GM21825 (cell line): ENCODE data around the gene DHCR7.

Source experiments
- ATAC-seq: cut with Tn5 transposase; IDR thresholded peaks from one replicate; pipeline ENCODE4 v1.9.1; 2021; ENCODE audit warnings: mild to moderate bottlenecking, moderate library complexity; ENCODE audit not compliant: unreplicated experiment

Gene DHCR7

GRCh38 chr11:71459076-71459766 is 11.0 kb upstream of the DHCR7 start:
- ATAC-seq: no peak

- ATAC-seq: no peak
Observed at GRCh38 chr11:71458146-71459070, 10.2 kb upstream of the DHCR7 start.

GRCh38 chr11:71456831-71457230 is 8.6 kb upstream of the DHCR7 start:
- no peak for ATAC-seq

DNA sequence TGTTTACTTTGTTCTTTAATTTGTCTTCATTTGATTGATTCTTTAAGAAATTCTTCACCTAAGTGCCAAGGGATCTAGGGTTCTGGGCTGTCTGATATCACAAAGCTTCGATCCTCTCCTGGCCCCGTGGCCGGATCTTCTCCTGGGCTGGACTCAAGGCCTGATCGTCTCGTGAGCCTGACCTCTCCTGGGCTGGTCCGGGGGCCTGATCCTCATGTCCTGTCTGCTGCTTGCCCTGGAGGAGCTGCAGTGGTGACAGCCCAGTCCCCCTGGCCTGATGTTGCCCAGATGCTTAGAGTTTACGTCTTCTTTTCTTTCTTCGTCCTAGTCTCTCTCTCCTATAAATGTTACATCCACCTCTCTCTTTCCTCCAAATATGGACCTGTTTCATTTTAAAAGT is 8.1 kb upstream of the DHCR7 start:
- no peak for ATAC-seq

DNA sequence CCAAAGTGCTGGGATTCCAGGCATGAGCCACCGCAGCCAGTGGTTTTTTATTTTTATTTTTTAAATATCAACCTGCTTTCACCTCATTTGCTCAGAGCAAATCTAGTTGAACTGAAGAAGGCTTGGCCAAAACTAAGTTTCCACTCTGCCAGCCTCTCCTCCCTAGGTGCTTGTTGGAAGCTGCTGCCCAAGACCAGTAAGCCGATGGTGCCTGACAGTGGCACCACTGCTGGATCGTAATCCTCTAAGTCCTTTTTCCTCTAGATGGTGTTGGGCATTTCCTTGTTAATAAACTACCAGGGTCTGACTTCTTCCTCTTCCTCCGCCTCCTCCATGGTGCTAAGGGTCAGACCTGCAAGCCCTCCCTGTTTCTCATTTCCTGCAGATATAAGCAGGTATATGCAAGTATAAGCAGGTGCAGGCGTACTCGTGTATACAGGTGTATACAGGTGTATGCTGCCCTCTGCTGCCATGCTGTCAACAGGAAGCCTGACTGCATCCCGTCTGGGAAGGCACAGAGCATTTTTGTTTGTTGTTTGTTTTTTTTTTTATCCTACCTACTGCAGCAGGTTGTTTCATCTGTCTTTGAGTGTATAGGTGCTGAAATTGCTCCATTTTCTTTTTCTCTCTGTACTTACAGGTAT is 6.4 kb upstream of the DHCR7 start:
- no peak for ATAC-seq

DNA sequence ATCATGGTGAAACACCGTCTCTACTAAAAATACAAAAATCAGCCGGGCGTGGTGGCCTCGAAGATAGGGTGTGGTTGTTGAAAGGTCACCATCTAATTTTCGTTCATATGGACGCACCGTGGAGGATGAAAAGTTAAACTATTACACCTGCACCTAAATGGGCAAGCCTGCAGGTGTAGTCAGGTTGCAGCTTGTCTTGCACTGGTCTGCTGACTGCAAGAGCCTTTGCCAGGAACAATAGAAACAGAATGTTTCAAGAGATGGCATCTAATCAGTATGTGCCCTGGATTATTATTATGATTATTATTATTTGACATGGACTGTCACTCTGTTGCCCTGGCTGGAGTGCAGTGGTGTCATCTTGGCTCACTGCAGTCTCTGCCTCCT is 5.7 kb upstream of the DHCR7 start:
- ATAC-seq: no peak

GRCh38 chr11:71453037-71453917 is 5.1 kb upstream of the DHCR7 start, which contains the start of gene NADSYN1:
Gene NADSYN1 (plus strand): TSS chr11:71453203. CDS start chr11:71453297, 94 bp downstream.
- peak; percentile 52 for ATAC-seq

- peak; percentile 0 for ATAC-seq
Observed at GRCh38 chr11:71452199-71453036, 4.2 kb upstream of the DHCR7 start.

- ATAC-seq: no peak
Observed at GRCh38 chr11:71451596-71452198, 3.5 kb upstream of the DHCR7 start.

DNA sequence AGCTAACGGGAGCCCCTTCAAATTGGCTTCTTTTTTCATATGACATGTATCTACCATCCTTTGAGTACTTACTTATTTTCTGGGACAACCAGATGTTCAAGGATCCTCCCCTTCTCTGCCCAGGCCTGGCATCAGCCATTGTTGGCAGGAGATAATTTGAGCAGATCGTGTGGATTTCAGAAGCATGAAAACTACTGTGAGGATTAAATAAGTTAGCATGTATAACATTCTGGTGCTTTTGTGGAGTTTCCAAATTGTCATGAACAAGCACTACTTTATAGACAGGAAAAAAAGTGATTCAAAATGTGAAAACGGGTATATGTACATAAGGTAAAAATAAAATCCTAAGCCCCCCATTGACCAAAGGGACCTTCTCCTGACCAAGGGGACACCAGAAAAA is 2.7 kb upstream of the DHCR7 start:
- no peak for ATAC-seq

GRCh38 chr11:71450507-71450906 is 2.3 kb upstream of the DHCR7 start:
- ATAC-seq: no peak

DNA sequence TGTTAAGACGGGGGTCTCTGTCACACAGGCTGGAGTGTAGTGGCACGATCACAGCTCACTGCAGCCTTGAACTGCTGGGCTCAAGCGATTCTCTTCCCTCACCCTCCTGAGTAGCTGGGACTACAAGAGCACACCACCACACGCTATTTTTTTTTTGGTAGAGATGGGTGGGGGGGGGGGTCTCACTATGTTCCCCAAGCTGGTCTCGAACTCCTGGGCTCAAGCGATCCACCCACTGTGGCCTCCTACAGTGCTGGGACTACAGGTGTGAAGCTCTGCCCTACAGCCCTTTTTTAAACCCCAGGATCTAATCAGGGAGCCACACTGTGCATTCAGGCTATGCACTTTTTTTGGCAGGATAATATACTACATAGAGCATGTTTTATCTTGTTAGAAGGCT is 1.4 kb upstream of the DHCR7 start:
- no peak for ATAC-seq

GRCh38 chr11:71447791-71448256 is 369 bp downstream of the DHCR7 start:
- no peak for ATAC-seq

- no peak for ATAC-seq
Observed at GRCh38 chr11:71446942-71447688, 1.1 kb downstream of the DHCR7 start.

DNA sequence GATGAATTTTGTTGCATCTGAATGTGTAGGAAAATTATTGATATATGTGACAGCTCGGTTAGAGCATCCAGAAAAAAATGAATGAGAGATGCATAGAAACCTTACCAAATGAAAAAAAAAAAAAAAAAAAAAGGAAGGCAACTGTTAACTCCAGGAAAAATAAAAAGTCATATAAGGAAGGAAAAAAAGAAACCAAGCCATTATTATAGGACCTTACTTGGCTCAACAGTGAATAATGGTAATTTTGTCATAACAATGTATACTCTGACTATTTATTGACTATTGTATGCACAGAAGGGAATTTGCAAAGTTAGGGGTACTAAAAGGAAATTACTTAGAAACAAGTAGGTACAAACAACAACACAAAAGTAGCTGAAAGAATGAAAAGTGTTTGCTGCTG is 2.0 kb downstream of the DHCR7 start:
- ATAC-seq: no peak

GRCh38 chr11:71444811-71445210 is 3.4 kb downstream of the DHCR7 start:
- ATAC-seq: no peak

DNA sequence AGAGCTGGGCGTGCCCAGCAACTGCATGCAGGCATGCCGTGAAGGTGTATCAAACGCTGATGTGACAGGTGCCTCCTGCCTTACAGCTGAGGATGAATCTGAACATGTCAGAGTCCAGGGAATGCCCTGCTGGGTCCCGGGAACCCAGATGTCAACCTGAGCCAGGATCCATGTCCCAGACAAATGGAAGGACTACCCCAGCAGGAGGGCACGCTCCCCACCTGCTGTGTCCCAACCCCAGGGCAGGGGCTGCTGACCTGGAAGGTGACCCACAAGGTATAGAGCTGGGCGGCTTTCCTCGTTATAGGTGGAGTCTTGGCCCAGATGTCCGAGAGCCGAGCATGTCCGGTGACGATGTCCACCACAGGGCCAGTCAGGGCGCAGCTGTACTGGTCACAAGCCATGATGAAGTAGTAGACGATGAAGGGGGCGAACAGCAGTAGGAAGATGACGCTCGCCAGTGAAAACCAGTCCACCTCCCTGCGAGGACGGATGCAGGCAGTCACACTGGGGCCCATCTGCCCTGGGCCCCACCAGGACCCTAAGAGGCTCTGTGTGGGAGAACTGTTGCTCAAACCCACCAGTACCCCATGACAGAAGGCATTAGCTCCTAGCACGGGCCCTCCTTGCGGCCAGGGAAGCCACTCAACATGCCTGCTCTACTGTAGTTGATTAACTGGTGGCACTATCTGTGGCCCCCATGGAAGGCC is 4.3 kb downstream of the DHCR7 start:
- no peak for ATAC-seq

- no peak for ATAC-seq
Observed at GRCh38 chr11:71442880-71443279, 5.3 kb downstream of the DHCR7 start.
